PC-9 (cell line): ENCODE results near the gene PLXDC2.

Experiments
- CTCF ChIP-seq: fragments of 200-600 bp; sonication (generic); conservative IDR thresholded peaks from 2 replicates; pipeline ENCODE4 v1.6.1; 2017; ENCODE audit warnings: mixed run types, antibody characterized with exemption, mild to moderate bottlenecking, moderate library complexity
- EZH2 ChIP-seq: fragments of 200-600 bp; sonication (generic); IDR thresholded peaks from 2 replicates; pipeline ENCODE4 v1.8.0; 2017; ENCODE audit warnings: antibody characterized with exemption, low read depth

- TF ChIP-seq CTCF (no peak), EZH2 (no peak)
Observed at GRCh38 chr10:20247454-20247853, 431.2 kb downstream of the PLXDC2 start.
